ENCODE data around the gene ACOX1.

The ACOX1 gene

DNA sequence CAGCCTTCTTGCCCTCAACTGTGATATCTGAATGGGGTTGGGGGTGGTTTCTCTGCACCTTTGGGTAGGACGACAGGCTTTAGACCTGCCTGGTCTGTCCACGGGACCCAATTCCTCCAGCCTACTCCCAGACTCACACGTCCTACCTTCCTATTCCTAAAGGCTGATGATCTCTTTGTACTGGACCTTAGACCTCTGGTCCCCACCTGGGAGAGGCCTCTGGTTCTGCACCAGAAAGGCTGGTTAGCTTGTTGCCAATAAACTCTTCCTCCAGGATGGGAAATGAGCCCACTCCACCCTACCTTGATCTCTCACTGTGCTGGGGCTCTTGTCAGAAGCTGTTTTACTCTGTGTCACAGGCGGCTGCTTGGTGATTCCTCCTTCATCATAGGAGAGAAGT lies 52.5 kb downstream of the ACOX1 start:
- DNase-seq: no peak

DNA sequence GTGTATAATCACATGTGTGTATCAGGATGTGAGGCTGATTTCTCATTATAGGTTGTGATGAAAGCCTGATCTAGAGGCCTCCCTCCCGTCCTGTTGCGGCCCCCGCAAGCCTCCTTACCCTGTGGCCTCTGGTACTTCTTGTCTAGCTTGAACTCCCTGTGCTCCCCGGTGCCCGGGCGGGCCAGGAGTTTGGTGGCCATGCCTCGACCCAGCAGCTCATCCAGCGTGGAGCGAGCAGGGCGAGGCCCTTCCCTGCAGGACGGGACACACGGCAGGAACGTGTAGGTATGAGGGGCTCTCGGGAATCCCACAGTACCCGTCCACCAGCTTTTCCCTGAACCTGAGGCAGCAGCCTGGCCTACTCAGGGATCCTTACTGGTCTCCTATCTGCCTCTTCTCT lies 53.1 kb downstream of the ACOX1 start:
- no peak for DNase-seq

DNA sequence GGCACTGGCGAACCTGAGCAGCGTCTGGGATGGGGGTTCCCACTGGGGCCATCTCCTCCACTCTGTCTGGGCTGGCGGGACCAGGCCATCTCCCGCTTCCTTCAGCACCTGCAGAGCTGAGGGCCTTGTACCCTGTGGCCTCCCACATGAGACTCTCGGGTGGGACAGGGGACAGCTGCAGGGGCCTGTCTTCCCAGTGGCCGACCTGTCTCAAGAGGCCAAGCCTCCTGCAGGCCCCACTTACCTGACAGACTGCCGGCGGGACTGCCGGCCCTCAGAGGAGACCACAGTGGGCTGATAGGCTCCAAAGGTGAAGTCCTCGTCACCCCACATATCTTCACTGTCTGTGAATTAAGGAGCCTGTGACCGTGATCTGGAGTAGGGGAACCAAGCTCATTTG lies 53.9 kb downstream of the ACOX1 start:
- no peak for DNase-seq

DNA sequence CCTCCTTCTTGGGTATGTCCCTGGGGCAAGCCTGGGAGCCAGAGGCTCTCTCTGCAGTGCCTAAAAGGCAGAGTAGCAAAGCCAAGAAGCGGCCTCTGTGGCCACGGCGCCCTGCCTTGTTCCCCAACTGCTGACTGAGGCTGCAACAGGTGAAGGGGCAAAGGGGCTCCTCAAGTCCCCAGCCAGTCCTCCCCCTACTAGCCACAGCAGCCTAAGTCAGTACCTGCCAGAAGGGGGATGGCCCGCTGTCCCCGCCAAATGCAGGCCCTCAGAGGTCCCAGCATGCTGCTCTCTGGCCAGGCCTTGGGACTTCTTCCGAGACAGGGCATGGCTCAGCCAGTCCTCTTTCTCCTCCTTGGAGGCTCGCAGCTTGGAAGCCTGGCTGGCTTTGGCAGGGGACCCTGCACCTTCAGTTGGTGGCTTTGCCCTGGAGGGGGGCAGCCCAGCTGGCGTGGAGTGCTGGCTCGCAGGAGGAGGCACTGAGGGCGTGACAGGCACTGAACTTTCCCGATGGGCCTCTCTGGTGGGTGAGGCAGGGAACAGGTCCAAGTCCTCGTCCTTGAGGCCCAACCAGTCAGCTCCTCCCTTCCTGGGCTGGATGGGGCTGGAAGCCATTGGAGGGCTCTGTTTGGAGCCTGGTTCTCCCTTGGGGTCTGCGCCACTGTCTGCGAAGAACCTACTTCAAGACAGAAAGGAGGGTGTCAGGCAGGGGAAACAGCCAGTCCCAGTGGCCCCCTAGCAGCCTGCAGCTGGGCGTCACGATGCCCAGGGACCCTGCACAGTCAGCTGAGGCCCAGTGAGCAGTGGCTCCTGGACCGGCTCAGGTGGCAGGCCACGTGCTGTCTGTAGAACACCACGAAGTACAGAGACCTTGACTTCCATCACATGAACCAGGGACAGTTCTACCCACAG lies 55.7 kb downstream of the ACOX1 start:
- DNase-seq: no peak

DNA sequence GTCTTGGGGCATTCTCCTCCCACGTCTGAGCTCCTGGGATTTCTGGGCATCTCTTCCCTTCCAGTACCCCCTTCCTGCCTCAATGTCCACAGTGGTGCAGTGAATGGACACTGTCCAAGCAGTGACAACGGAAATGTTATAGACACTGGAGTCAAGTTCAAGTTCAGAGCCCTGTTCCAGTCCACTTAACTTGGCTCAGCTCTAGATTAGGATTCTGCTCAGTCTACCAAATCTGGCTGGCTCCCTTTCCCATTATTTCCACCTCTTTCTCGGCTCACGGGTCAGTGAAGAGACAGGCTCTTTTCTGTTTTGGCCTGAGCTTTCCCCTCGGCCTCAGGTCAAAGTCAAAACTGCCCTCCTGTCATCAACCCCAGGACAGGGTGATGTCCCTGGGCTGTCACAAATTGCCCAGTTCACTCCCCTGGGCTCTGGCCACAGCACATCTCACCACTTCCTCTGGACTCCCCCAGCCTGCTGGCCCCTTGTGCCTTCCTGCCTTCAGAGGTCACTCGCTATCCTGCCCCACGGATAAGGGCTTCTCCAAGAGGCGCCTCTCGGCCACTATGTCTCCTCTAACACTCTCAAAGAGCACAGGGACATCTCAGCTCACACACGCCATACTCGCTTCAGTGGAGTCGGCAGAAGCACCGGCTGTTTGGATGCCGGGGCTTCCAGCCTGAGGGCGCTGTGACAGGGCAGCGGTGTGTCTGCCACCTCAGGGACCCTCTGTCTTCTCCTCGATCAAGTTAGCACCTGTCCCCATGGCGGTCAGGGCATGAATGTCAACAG lies 56.6 kb downstream of the ACOX1 start:
- no peak for DNase-seq

DNA sequence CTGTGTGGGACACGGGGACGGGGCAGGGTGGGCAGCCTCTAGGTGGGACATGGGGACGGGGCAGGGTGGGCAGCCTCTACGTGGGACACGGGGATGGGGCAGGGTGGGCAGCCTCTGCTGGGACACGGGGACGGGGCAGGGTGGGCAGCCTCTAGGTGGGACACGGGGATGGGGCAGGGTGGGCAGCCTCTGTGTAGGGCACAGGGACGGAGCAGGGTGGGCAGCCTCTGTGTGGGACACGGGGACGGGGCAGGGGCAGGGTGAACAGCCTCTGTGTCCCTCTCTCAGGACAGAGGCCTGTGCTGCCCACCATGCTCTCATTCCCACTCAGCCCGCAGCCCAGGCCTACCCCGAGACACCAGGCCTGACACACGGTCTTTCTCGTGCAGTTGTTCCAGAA lies 57.4 kb downstream of the ACOX1 start:
- DNase-seq: no peak

DNA sequence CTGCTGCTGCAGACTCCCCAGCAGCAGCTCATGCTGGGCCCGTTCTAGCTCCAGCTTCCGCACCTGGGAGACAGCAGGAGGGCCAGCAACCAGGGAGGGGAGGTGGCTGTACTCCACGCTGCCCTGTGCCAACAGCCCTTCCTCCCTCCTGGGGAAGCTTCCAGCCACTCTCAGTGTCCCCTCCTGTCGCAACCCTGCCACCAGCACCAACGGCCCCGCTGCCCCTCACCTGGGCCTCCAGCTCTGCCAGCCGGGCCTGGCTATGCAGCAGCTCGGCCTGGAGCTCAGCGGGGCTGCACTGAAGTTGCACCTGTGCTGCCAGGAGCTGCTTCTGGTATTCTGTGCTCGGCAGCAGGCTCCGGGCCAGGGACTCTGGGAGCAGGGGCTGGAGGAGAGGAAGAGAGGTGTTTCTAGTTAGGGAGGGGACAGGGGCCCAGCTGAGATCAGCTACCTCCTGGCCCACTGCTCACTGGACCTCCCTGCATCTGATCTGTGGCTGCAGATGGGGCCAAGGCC lies 58.9 kb downstream of the ACOX1 start:
- DNase-seq: no peak

DNA sequence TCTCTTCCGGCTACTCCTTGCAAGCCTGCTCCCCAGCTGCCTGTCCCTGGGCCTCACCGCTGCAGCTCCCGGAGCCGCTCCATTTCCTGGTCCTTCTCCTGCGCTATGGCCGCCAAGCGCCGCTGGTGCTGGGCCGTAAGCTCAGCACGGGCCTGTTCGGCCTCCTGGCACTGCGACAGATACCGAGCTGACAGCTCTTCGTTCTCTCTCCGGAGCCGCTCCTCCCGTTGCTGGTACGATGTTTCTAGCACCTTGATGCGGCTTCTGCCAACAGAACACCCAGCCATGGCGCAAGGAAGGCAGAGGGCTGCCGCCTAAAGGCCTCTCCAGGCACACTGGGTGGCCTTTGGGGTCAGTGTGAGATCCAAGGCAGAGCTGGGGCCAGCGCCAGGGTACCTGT lies 59.4 kb downstream of the ACOX1 start:
- DNase-seq: no peak

DNA sequence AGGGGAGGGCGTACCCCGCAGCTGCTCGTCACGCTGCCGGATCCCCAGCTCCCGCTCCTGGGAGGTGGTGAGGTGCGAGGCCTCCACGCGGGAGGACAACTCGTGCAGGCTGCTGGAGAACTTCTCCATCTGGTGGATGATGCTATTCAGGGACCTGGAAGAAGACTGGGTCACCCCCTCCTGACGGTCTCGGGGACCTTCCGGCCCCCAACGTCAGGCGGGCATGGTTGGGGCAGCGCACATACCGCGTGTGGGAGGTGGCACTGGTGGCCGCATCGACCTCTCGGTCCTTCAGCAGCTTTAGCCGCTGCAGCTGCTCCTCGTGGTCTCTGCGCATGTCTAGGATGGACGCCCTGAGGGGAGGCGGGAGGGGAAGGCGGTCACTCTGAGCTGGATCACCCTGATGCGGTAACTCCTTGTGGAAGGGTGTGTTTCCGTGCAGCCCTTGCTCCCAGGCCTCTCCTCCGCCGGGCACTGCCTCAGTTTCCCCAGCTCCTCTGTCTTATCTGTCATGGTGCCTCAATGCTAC lies 61.0 kb downstream of the ACOX1 start:
- no peak for DNase-seq

DNA sequence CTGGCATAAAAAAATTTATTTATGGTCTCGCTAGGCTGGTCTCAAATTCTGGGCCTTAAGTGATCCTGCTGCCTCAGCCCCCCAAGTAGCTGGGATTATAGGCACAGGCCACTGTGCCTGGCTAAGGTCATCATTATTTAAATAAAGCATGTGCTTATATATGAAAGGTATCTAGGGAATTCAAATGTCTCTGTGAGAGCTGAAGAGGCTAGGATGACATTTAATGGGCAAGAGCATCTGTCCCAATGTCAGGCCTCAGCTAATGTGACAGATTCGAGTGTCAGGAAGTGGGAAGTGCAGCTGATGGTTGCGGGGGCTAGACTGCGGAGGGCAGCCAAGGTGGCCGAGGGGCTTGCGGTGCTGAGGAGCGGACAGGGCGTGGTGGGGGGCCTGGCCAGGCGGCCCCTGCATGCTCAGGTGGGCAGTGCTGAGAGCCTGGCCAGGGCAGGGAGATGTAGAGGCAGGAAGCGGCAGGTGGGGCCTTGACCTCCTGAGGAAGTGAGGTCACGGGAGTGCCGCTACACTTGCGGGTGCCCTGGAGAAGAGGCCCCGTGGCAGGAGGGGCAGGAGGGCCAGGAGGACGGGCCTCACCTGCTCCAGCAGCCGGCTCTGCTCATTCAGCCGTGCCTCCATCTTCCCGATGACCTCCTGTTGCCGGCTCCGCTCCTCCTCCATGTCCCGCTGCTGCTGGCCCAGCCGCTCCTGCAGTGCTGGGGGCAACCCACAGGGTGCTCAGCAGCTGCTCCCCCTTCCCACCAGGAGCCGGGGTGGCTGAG lies 61.6 kb downstream of the ACOX1 start:
- DNase-seq: peak; percentile 39

DNA sequence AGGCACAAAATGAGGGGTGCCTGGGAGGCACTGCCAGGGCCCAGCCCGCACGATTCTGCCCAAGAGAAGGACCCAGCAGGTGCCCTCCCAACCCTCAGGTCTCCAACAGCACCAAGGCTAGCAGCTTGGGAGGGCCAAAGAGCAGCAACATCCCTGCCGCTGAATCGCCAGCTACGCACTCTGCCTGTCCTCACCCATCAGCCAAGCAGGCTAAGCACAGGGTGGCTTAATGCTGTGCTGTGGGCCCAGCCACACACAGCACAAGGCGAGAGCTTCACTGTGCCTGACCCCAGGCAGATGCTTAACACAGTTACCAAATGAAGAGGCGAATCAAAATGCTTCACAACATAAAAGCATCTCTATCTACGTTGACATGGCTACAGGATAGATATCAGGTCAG lies 63.7 kb downstream of the ACOX1 start:
- DNase-seq: no peak

DNA sequence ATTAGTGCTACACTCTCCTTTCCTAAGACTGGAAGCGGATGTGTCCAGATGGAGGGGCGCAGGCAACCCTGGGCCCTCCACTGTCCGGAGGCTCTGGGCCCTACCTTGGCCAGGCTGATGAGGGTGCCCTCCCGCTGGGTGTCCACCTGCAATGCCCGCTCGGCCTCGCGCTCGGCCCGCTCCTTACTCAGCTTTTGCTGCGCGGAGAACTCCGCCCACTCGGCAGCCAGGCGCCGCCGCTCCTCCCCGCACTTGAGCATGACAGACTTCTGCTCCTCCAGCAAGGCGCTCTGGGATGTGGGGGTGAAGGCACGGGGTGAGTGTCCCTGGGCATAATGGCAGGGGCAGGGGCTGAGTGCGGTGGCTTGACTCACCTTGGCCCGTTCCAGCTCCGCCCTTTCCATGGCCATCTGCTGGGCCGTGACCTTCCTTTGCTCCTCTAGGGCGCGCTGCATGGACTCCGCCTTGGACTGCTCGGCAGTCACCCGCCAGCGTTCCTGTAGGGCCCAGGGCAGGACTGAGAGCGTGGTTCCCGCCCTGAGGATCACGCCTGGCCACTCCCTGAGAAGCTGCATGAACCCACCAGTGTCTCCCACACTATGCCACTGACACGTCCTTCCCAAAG lies 64.2 kb downstream of the ACOX1 start:
- no peak for DNase-seq

DNA sequence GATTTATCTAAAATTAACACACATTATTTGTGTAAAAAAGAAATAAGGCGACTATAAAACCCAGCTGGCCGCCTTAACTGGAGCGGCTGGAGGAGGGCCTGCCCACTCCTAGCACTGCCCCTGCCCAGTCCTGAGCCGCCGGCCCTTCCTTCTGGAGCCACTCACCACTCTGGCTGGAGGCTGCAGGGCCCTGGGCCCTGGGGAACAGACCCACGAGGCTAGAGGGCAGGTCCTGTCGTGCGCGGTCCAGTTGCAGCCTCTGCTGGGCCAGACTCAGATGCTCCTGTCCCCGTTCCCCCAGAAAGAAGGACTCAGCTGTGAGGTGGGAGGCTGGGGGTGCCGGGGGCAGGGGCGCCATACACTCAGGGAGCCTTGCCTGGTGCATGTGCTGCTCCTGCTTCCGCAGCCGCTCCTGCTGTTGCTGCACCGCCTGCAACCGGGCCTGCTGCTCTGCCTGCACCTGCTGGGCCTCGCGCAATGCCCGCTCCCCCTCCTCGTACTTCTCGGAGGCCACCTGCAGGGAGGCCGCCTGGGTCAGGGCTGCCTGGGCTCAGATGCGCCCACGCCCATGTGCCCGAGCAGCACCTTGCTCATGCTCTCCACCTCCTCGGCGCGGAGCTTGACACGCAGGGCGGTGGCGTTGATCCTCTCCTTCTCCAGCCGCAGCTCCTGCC lies 65.3 kb downstream of the ACOX1 start:
- no peak for DNase-seq

DNA sequence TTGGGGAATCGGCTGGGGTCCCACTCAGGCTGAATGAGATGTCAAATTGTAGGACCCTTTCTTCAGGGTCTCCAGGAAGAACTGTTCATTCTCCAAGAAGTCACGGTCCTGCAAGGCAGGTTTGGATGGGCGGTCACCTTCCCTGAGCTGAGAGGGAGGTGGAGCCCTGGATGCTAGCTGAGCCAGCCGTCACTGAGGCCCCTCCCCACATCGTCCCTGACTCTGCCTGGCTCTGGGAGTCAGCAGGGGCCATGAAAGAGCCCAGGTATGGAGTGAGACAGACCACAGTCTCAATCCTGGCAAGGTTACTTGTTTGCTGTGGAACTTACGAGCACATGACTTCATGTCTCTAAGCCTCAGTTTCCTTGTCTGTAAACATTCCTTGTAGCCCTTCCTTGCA lies 68.3 kb downstream of the ACOX1 start:
- no peak for DNase-seq

DNA sequence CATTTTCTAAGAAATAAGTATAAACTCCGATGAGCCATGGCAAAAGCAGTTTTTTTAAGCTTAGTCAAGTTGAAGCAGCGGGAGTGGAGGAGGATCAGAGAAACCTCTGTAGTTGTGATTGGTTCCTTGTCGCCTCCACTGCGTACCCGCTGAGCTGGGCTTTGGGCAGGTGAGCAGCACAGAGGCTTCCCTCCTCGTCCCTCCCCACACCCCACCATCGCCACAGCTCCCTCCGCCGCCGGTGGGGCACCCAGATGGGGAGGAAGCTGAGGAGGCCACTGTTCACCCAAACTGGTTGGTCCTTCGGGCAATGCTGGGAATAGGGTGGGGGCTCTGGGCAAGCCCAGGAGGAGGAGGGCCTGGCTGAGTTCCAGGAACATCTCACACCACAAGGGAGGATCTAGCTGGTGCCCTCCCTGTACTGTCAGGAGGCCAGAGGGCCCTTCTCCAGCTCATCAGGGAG lies 69.1 kb downstream of the ACOX1 start:
- peak; percentile 66 for DNase-seq

DNA sequence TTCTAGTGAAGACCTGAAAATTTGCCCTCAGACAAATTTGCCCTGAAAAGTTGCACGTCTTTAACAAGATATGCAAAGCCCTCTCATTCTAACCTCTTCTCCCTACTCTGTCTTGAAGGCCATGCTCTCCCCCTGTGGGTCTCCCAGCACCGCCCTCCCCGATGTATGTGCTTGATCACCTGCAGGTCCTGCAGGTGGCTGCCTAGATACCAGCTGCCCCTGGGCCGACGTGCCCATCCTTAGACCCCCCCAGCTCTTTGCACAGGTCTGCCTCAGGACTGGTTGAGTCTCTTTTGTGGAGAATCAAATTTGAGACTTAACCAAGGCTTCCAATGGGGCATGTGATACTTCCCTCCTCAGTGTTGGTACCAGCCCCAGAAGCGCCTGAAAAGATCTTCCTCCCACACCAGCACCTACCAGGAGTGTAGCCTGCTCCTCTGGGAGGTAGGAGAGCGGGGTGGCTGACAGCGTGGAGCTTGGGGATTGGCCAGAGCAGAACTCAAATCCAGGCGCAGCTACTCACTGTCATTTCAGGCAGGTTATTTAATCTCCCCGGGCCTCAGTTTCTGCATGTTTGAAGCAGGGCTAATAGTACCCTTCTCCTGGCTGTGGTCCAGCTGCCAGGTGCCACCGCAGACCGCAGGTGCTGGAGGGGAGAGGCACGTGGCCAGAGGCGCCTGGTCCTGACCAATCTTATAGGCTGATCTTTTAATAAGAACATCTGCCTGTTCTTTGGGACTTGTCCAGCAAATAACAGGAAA lies 69.7 kb downstream of the ACOX1 start:
- peak; percentile 79 for DNase-seq

DNA sequence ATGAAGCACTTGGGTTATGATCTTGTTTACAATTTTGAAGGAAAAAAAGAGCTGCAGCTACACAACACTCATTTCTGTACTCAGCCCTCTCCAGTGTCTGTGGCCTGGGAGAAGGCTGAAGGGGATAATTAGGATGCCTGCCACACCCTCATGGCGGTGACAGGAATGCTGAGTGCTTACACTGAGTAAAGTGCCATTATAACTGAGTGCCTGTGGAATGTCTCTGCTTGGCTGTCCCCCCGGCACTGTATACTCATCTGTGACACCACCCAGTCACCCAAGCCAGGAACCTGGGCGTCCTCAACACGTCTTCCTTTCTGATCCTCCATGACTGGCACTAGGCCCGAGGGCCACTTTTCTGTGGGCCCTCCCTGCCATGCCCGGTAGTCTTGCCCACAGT lies 70.8 kb downstream of the ACOX1 start:
- no peak for DNase-seq

DNA sequence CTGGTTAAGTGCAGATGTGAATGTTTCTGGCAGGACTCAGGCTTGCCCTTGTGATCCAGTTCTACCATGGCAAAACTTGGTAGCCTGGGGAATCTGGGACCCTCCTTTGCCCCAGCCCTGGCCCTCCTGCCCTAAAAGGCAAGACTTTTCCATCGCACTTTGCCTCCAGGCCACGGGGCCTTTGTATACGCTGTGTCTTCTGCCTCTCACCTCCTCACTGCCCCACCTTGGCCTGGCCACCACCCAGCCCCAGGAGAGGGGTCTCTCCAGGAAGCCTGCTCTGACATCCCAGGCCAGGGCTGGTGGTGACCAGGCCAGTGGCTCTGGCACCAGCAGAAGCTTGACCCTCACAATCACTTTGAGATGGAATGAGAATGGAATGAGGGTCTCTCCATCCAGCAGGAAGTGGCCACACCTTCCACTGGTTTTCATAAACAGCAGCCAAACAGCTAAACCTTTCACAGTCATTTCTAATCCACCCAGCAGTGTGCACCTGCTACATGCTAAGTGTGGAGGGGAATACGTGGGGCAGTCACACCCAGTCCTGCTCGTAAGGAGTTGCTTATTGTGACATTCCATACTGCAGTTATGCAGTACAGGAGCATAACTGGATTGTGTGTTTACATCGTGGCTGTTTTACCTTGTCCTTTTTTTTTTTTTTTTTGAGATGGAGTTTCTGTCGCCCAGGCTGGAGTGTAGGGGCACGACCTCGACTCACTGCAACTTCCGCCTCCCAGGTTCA lies 72.7 kb downstream of the ACOX1 start:
- DNase-seq: no peak

DNA sequence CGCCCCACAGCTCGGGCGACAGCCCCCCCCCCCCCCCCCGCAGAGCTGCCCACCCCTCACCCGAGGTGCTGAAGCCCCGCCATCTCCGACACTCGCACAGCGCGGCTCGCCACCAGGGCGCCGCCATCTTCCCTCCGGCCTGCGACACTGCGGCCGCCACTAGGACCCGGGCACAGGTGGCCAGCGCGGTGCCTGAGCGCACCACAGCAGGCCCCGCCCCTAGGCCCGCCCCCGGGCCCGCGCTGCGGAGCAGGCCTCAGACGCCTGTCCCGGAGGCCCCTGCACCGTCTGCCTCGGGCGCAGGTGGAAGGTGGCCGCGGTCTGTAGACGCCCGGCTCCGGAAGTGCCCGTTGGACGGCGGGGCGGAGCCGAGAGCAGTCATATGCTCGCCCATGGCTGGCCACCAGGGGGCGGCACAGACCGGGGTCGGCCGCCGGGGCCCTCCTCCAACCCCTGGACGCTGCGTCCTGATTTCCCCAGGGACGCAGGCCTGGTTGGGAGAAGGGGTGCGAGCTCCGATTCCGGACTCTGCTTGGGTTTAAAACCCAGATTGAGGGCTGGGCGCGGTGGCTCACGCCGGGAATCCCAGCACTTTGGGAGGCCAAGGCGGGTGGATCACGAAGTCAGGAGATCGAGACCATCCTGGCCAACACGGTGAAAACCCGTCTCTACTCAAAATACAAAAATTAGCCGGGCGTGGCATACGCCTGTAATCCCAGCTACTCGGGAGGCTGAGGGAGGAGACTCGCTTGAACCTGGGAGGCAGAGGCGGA lies 74.0 kb downstream of the ACOX1 start, which contains the start of gene MRPL38:
TSS of gene MRPL38 (minus strand) at position 136 of the 773 bp plus-strand sequence. CDS start at position 127, 9 bp downstream.
- DNase-seq: peak; percentile 94
